ENCODE measurements around the gene ITGB4.
"Not testable (repeated sequence)": the region's sequence is repeated elsewhere in the genome, so short reads cannot be mapped to it uniquely, and the experiment has no call there.

Gene ITGB4

GRCh38 chr17:75753514-75754377 lies 32.5 kb downstream of the ITGB4 start:
- peak; percentile 63 for DNase-seq (ENCODE audit: low spot score)

- no peak for DNase-seq (ENCODE audit: low spot score)
Measured at GRCh38 chr17:75754378-75755204, 33.3 kb downstream of the ITGB4 start.

DNA sequence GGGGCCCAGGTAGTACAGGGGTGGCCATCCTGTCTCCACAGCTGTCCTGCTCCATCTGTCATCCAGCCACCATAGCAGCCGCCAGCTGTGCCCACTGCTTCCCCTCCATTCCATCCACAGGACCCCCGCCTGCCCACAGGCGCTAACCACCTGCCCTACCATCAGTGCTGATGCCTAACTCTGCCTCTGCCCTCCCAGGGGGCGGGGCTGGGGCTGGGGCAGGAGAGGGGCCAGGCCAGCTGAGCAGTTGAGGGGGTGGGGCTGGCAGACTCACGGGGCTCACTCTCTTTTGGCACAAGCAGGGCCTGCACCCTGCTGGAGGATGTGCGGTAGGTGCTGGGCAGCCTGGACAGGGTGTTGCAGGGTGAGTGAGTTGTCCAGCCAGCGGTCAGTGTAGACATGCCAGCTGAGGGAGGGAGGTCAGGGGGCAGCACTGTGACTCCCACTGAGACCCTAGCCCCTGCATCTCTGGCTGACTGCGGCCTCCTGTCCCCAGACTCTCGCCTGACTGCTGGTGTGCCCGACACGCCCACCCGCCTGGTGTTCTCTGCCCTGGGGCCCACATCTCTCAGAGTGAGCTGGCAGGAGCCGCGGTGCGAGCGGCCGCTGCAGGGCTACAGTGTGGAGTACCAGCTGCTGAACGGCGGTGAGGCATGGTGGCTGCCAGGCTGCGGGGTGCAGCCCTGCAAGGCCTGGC lies 34.1 kb downstream of the ITGB4 start:
- DNase-seq (ENCODE audit: low spot score): no peak

GRCh38 chr17:75755990-75756389 lies 34.7 kb downstream of the ITGB4 start:
- no peak for DNase-seq (ENCODE audit: low spot score)

DNA sequence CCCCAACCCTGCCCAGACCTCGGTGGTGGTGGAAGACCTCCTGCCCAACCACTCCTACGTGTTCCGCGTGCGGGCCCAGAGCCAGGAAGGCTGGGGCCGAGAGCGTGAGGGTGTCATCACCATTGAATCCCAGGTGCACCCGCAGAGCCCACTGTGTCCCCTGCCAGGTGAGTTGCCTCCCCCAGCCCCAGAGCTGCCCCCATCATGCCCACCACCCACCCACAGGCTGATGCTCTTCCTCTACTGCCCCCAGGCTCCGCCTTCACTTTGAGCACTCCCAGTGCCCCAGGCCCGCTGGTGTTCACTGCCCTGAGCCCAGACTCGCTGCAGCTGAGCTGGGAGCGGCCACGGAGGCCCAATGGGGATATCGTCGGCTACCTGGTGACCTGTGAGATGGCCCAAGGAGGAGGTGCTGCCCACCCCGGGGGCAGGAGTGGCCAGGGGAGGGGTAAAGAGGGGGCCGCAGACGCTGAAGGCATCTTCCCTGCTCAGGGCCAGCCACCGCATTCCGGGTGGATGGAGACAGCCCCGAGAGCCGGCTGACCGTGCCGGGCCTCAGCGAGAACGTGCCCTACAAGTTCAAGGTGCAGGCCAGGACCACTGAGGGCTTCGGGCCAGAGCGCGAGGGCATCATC lies 35.3 kb downstream of the ITGB4 start:
- no peak for DNase-seq (ENCODE audit: low spot score)

DNA sequence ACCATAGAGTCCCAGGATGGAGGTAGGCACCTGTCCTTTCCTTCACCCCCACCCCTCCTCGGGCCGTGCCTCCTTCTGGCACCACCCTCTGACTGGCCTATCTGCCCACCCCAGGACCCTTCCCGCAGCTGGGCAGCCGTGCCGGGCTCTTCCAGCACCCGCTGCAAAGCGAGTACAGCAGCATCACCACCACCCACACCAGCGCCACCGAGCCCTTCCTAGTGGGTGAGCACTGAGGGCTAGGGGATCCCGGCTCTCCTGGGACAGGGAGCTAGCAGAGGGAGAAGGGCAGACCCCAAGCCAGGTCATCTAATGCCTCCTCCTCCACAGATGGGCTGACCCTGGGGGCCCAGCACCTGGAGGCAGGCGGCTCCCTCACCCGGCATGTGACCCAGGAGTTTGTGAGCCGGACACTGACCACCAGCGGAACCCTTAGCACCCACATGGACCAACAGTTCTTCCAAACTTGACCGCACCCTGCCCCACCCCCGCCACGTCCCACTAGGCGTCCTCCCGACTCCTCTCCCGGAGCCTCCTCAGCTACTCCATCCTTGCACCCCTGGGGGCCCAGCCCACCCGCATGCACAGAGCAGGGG lies 35.9 kb downstream of the ITGB4 start:
- DNase-seq (ENCODE audit: low spot score): no peak

GRCh38 chr17:75758131-75758905 lies 37.1 kb downstream of the ITGB4 start:
- DNase-seq (ENCODE audit: low spot score): no peak

DNA sequence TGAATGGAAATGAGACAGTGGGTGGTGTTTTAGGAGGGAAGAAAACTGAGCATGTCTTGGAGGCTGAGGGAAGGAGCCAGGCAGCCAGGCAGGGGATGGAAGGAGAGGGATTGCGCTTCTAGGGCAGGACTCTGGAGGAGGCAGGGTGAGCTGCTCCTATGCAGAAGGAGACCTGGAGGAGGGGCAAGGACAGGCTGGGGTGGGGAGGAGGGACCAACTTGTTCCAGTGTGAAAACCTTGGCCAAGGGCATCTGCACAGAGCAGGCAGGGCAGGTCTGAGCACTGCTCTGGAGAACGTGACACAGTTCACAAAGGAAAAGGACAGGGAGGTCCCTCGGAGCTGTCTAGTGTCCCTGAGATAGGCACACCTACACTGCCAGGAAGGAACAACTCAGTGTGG lies 38.2 kb downstream of the ITGB4 start:
- no peak for DNase-seq (ENCODE audit: low spot score)

DNA sequence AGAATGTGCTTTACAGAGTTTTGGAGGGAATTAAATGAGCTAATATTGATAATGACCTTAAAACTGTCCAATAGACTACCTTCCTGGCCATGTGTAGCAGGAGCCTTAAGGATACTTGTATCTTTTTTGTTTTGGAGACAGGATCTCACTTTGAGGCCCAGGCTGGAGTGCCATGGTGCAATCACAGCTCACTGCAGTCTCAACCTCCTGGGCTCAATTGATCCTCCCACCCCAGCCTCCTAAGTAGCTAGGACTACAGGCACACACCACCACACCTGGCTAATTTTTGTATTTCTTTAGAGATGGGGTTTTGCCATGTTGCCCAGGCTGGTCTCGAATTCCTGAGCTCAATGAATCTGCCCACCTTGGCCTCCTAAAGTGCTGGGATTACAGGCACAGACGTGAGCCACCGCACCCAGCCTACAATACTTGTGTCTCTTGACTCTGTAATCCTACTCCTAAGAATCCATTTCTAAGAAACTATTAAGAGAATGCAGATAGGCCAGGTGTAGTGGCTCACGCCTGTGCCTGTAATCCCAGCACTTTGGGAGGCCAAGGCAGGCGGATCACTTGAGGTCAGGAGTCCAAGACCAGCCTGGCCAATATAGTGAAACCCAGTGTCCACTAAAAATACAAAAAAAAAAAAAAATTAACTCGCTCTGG lies 38.9 kb downstream of the ITGB4 start:
- DNase-seq (ENCODE audit: low spot score): not testable (repeated sequence)

- DNase-seq (ENCODE audit: low spot score): no peak
Measured at GRCh38 chr17:75762513-75763268, 41.4 kb downstream of the ITGB4 start.

GRCh38 chr17:75763269-75763607 lies 42.0 kb downstream of the ITGB4 start:
- DNase-seq (ENCODE audit: low spot score): no peak

GRCh38 chr17:75763613-75764416 lies 42.6 kb downstream of the ITGB4 start:
- DNase-seq (ENCODE audit: low spot score): no peak

GRCh38 chr17:75764417-75764710 lies 43.1 kb downstream of the ITGB4 start:
- no peak for DNase-seq (ENCODE audit: low spot score)

GRCh38 chr17:75764711-75765421 lies 43.6 kb downstream of the ITGB4 start, which contains the start of gene GALK1:
Gene GALK1 (minus strand): TSS chr17:75765192. CDS start chr17:75765136, 56 bp downstream.
- peak; percentile 46 for DNase-seq (ENCODE audit: low spot score)

DNA sequence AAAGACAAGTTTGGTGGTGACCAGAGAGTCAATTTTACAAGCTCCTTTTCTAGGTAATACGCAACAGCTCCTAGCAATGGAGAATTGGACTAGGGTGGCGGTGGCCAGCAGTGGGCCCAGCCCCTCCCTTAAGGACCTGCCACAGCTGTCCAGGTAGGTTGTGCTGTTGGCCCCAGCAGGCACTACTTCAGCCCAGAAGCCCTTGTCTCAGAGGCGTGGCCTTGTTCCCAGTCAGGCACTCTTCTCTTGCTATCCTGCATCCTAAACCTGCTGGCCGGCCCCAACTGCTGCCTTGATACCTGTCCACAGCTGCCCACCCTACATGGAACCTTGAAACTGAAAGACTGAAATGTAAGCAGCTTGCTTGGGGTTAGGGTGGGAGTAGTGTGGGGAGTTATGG lies 44.7 kb downstream of the ITGB4 start:
- no peak for DNase-seq (ENCODE audit: low spot score)

DNA sequence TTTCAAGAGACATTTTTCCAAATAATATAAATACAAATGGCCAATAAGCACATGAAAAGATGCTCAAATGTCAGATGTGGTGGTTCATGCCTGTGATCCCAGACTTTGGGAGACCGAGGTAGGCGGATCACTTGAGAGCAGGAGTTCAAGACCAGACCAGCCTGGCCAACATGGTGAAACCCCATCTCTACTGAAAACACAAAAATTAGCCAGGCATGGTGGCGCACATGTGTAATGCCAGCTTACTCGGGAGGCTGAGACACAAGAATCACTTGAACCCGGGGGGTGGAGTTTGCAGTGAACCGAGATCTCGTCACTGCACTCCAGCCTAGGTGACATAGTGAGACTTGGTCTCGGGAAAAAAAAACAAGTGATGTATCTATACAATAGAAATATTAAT lies 46.6 kb downstream of the ITGB4 start:
- DNase-seq (ENCODE audit: low spot score): no peak

- DNase-seq (ENCODE audit: low spot score): no peak
Measured at GRCh38 chr17:75769536-75769935, 48.3 kb downstream of the ITGB4 start.
